H4 (cell line): ENCODE results near the gene CCDC93. TPM values are rescaled to one million over a fixed set of nuclear protein-coding genes. Genes with fewer than 3 reads are reported as not detected.

Experiments used
- DNase-seq: peaks from one replicate; pipeline ENCODE4 v3.0.0-alpha.2; 2015; ENCODE audit warnings: low spot score
- total RNA-seq: library from RNA; depleted of rRNA; stranded (reverse); fragments of >200 nt; shearing (Covaris generic); gene quantifications from 2 replicates; pipeline ENCODE4 v1.2.3, GENCODE V29; 2014; rRNA removed

Gene CCDC93
- 3.7 and 8.1 TPM in 2 replicates for total RNA-seq

GRCh38 chr2:118013724-118014491 lies at the start of gene CCDC93:
Gene CCDC93 (minus strand): TSS chr2:118014070. CDS start chr2:118013995, 75 bp downstream.
- peak; percentile 69 for DNase-seq

- DNase-seq: no peak
Measured at GRCh38 chr2:118062669-118063068, 48.8 kb upstream of the CCDC93 start.

- peak; percentile 67 for DNase-seq
Measured at GRCh38 chr2:118062048-118062447, 48.2 kb upstream of the CCDC93 start.

GRCh38 chr2:118061135-118061955 lies 47.5 kb upstream of the CCDC93 start:
- peak; percentile 83 for DNase-seq

- DNase-seq: peak; percentile 94
Measured at GRCh38 chr2:118059919-118060478, 46.1 kb upstream of the CCDC93 start.

GRCh38 chr2:118058951-118059350 lies 45.1 kb upstream of the CCDC93 start:
- DNase-seq: no peak

GRCh38 chr2:118056801-118057200 lies 42.9 kb upstream of the CCDC93 start:
- no peak for DNase-seq

- DNase-seq: no peak
Measured at GRCh38 chr2:118056165-118056534, 42.3 kb upstream of the CCDC93 start.

GRCh38 chr2:118055512-118056164 lies 41.8 kb upstream of the CCDC93 start:
- no peak for DNase-seq

- no peak for DNase-seq
Measured at GRCh38 chr2:118054213-118055008, 40.5 kb upstream of the CCDC93 start.

- DNase-seq: no peak
Measured at GRCh38 chr2:118053681-118054080, 39.8 kb upstream of the CCDC93 start.

- DNase-seq: no peak
Measured at GRCh38 chr2:118052474-118052873, 38.6 kb upstream of the CCDC93 start.

GRCh38 chr2:118051826-118052358 lies 38.0 kb upstream of the CCDC93 start:
- no peak for DNase-seq

GRCh38 chr2:118050974-118051373 lies 37.1 kb upstream of the CCDC93 start:
- no peak for DNase-seq

GRCh38 chr2:118050386-118050785 lies 36.5 kb upstream of the CCDC93 start:
- no peak for DNase-seq

- DNase-seq: no peak
Measured at GRCh38 chr2:118049816-118050140, 35.9 kb upstream of the CCDC93 start.

- DNase-seq: no peak
Measured at GRCh38 chr2:118049140-118049815, 35.4 kb upstream of the CCDC93 start.

GRCh38 chr2:118048401-118048800 lies 34.5 kb upstream of the CCDC93 start:
- no peak for DNase-seq

GRCh38 chr2:118047380-118047826 lies 33.5 kb upstream of the CCDC93 start:
- peak; percentile 77 for DNase-seq

GRCh38 chr2:118046634-118047210 lies 32.9 kb upstream of the CCDC93 start:
- DNase-seq: peak; percentile 60
